ENCODE measurements around the gene FBXO5. TPM values are rescaled to one million over a fixed set of nuclear protein-coding genes. Genes with fewer than 3 reads are reported as not detected.

FBXO5 gene
- total RNA-seq: 2.4 and 10.6 TPM in 2 replicates

GRCh38 chr6:152982904-152983636 lies at the start of gene FBXO5:
Gene FBXO5 (minus strand): TSS chr6:152983041. CDS start chr6:152982959, 82 bp downstream.

GRCh38 chr6:153002613-153003365 lies 19.9 kb upstream of the FBXO5 start, which contains the start of gene MTRF1L:
Gene MTRF1L (minus strand): TSS chr6:153002709. CDS start chr6:153002685, 24 bp downstream.

Other genes with a start within 250 kb of the FBXO5 start
- not detected in 2 replicates for gene VIP, start 232.2 kb downstream of the FBXO5 start, total RNA-seq
- 14.3 and 21.4 TPM in 2 replicates for gene MTRF1L, start 19.7 kb upstream of the FBXO5 start, total RNA-seq
- 9.5 and 11.3 TPM in 2 replicates for gene RGS17, start 148.2 kb upstream of the FBXO5 start, total RNA-seq